8988T (cell line): ENCODE measurements around the gene TOM1L2.
"Not testable (repeated sequence)": the region's sequence is repeated elsewhere in the genome, so short reads cannot be mapped to it uniquely, and the experiment has no call there.

Experiments
- DNase-seq: peaks from one replicate; pipeline ENCODE4 v3.0.0; 2011

Gene TOM1L2

GRCh38 chr17:17972126-17972951, at the start of gene TOM1L2, which contains the start of gene DRC3:
Gene TOM1L2 (minus strand): TSS chr17:17972400. CDS start chr17:17972313, 87 bp downstream.
Gene DRC3 (plus strand): TSS chr17:17972862. CDS start chr17:17977599, 4,737 bp downstream.
- DNase-seq, result peak; percentile 94

- no peak for DNase-seq
These were observed 49.2 kb upstream of the TOM1L2 start for GRCh38 chr17:18021372-18021771.

DNA sequence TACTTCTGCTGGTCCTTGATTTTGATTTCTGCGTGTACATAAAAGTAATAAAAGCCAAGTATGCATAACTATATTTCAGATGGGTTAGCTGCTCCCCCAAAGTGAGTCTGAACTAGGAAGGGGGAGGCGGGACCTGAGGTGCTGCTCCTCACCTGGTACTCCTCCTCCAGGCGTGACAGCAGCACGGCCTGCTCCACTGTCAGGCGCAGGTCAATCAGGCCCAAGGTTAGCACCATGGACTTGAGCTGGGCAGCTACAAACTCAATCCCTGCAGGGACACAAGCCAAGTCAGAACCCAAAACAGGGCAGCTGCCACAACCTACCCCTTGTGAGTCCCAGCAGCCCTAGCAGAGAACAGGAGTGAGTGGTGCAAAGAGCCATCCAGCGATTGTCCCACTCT, 48.8 kb upstream of the TOM1L2 start:
- no peak for DNase-seq

- no peak for DNase-seq
These were observed 47.6 kb upstream of the TOM1L2 start for GRCh38 chr17:18019838-18020154.

GRCh38 chr17:18018411-18018921, 46.3 kb upstream of the TOM1L2 start:
- DNase-seq, result no peak

DNA sequence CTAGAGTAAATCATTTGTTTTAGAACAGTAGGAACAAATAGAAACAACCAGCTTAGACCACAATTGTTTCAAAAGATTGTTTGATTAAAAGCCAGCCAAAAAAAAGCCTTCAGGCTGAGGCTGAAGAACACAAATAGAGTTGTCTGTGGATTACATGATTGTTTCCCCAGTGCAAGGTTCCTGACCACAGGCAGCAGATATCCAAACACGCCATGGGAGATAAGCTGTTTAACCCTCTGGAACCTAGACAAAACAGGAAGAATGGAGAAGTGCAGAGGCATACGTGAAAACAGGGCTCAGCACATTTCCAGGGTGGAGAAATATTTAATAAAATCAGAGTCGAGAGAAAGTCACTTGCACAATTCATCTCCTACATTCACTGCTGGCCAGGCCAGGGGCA, 45.8 kb upstream of the TOM1L2 start:
- no peak for DNase-seq

GRCh38 chr17:18016426-18016825, 44.2 kb upstream of the TOM1L2 start:
- DNase-seq, result no peak

- no peak for DNase-seq
These were observed 43.4 kb upstream of the TOM1L2 start for GRCh38 chr17:18015593-18015992.

DNA sequence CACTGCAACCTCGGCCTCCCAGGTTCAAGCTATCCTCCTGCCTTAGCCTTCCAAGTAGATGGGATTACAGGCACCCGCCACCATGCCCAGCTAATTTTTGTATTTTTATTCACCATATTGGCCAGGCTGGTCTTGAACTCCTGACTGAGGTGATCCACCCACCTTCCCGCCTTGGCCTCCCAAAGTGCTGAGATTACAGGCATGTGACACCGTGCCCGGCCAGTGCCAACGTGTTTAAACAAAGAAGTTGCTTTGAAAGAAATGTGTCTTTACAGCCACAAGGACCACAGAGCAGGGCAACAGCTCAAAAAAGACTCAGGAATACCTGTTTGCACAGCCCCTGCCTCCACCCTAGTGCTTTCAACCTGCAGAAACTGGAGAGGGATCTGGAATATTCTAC, 41.8 kb upstream of the TOM1L2 start:
- DNase-seq, result no peak

- no peak for DNase-seq
These were observed 39.1 kb upstream of the TOM1L2 start for GRCh38 chr17:18011286-18011685.

GRCh38 chr17:18009609-18010420, 37.6 kb upstream of the TOM1L2 start:
- no peak for DNase-seq

DNA sequence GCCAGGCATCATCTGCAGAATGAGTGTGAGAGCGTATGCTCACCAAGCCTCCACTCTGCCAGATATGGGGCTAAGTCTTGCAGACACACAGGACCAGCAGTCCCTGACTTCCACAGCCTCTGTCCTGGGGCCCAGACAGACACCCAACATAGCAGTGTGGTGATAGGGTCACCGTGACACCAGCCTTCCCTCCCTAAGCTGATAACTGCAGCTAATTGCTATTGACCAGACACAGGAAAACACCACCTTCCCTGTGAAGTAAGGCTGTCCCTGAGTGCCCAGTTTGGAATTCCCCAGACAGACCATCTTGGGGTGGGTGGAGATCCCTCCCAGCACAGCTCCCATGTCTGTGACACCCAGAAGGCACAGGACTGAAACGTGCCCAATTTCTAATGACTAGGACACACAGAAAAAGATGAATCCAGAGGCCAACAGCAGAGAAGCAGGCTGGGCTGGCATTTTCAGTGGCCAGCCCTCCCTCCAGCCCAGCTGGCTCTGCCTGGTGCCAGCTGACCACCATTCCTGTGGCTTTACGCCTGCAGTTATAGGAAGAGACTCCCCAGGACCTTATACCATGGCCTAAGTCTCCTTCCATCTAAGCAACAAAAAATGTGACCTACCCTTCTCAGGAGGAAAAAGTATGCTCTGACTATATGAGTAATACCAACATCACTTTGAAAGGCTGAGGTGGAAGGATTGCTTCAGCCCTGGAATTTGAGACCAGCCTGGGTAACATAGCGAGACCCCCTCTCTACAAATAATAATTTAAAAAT, 36.5 kb upstream of the TOM1L2 start:
- DNase-seq, result peak; percentile 32

DNA sequence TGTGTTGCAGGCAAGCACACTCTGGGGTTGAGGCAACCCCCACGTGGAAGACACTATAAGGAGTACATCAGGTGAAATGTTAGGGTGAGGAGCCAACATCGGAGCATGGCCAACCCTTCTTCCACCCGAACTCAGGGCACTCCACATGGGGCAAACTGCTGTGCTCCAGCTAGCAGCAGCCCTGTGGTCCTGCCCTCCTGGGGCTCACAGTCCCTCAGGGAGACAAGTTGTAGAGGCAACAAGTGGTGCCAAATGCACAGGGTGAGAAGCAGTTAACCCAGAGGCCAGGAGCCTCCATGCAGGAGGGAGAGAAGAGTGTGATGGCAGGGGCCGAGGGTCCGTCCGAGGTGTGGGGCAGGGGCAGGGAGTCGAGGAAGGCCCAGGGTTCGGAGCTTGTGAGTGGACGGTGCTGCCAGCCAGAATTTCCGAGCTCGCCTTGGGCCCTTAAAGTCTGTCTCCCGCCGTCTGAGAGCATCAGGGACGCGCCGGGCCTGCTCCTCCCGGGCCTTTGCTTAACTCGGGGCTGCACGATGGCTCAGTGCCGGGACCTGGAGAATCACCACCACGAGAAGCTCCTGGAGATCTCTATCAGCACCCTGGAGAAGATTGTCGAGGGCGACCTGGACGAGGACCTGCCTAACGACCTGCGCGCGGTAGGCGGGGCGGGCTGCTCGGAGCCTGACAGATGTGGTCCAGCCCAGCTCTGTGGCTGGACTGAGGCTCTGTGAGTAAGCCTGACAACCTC, 34.5 kb upstream of the TOM1L2 start:
- DNase-seq, result no peak

DNA sequence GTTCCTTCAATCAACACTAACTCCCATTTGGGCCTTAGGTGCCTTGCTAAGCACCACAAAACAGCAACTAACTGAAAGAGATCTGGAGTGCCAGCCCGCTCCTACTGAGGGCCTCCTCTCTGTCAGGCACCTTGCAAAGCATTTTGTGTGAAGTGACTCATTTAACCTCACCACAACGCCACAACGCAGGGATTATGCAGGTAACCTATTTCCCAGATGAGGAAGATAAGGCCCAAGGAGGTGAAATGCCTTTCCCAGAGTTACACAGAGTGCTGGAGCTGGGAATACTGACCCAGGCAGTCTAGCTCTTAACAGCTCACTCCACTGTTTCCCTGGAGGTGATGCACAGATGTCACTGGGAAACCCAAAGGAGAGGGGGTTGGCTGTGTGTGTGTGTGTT, 33.3 kb upstream of the TOM1L2 start:
- DNase-seq, result no peak

GRCh38 chr17:18004884-18005305, 32.7 kb upstream of the TOM1L2 start:
- peak; percentile 66 for DNase-seq

GRCh38 chr17:18004345-18004744, 32.1 kb upstream of the TOM1L2 start:
- DNase-seq, result no peak

GRCh38 chr17:18002171-18002570, 30.0 kb upstream of the TOM1L2 start:
- no peak for DNase-seq

GRCh38 chr17:18000030-18000408, 27.8 kb upstream of the TOM1L2 start:
- no peak for DNase-seq

GRCh38 chr17:17999364-18000029, 27.3 kb upstream of the TOM1L2 start:
- DNase-seq, result no peak

GRCh38 chr17:17998934-17999333, 26.7 kb upstream of the TOM1L2 start:
- no peak for DNase-seq

DNA sequence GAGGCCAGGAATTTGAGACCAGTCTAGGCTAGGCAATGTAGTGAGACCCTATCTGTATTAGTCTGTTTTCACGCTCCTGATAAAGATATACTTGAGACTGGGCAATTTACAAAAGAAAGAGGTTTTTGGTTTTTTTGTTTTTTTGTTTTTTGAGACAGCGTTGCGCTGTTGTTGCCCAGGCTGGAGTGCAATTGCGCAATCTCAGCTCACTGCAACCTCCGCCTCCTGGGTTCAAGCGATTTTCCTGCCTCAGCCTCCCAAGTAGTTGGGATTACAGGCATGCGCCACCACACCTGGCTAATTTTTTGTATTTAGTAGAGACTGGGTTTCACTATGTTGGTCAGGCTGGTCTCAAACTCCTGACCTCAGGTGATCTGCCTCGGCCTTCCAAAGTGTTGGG, 23.7 kb upstream of the TOM1L2 start:
- not testable (repeated sequence) for DNase-seq
